DND-41 (cell line): ENCODE data around the gene PIGS.

ENCODE experiments used
- ATAC-seq: fragments of 200-7000 bp; cut with Tn5 transposase; 3 replicates; pipeline ENCODE4 v1.9.1; 2021; ENCODE audit warnings: low read depth; ENCODE audit not compliant: insufficient read depth
- DNase-seq: peaks from one replicate; pipeline ENCODE4 v3.0.0-alpha.2; 2020
- H2AFZ ChIP-seq: 2 replicates; pipeline ENCODE4 v1.6.0; 2012; ENCODE audit warnings: low read depth, low read length
- H3K27ac ChIP-seq: 2 replicates; pipeline ENCODE4 v1.5.1; 2012; ENCODE audit warnings: low read length, inconsistent platforms
- H3K27me3 ChIP-seq: fragments of 200-600 bp; sonication (generic); 2 replicates; pipeline ENCODE4 v1.6.0; 2012; ENCODE audit warnings: low read length, mild to moderate bottlenecking, inconsistent platforms; ENCODE audit not compliant: insufficient read depth, poor library complexity
- H3K36me3 ChIP-seq: 2 replicates; pipeline ENCODE4 v1.5.1; 2012; ENCODE audit warnings: low read length, inconsistent platforms; ENCODE audit not compliant: insufficient read depth
- H3K4me1 ChIP-seq: 2 replicates; pipeline ENCODE4 v1.5.1; 2012; ENCODE audit warnings: mild to moderate bottlenecking, low read length; ENCODE audit not compliant: insufficient read depth
- H3K4me2 ChIP-seq: 2 replicates; pipeline ENCODE4 v1.6.0; 2012; ENCODE audit warnings: mild to moderate bottlenecking, moderate library complexity, low read length, inconsistent platforms; ENCODE audit not compliant: insufficient read depth
- H3K4me3 ChIP-seq, 2 experiments: fragments of 200-600 bp in 1 of 2; shearing (Covaris generic) in 1 of 2; 2 replicates each; pipeline ENCODE4 v1.5.1; 2012 to 2016; ENCODE audit warnings: inconsistent platforms in 2 of 2, low read length in 2 of 2, mild to moderate bottlenecking in 2 of 2, low read depth in 1 of 2, moderate library complexity in 1 of 2
- H3K79me2 ChIP-seq: 2 replicates; pipeline ENCODE4 v1.6.0; 2012; ENCODE audit warnings: low read length, inconsistent platforms; ENCODE audit not compliant: insufficient read depth
- H3K9ac ChIP-seq: 2 replicates; pipeline ENCODE4 v1.6.0; 2012; ENCODE audit warnings: low read depth, mild to moderate bottlenecking, inconsistent platforms, low read length, moderate library complexity
- H3K9me3 ChIP-seq: 2 replicates; pipeline ENCODE4 v1.5.1; 2012; ENCODE audit warnings: low read length, moderate library complexity, mild to moderate bottlenecking, inconsistent platforms; ENCODE audit not compliant: insufficient read depth, severe bottlenecking
- H4K20me1 ChIP-seq: 2 replicates; pipeline ENCODE4 v1.6.0; 2012; ENCODE audit warnings: low read length; ENCODE audit not compliant: insufficient read depth
- EZH2 ChIP-seq: IDR thresholded peaks from 3 replicates; pipeline ENCODE4 v1.6.1; 2012; ENCODE audit warnings: borderline replicate concordance, low read depth, mild to moderate bottlenecking, moderate library complexity, low read length, inconsistent platforms; ENCODE audit not compliant: severe bottlenecking
- TF ChIP-seq, protein P1 (sequence below): IDR thresholded peaks from 2 replicates; pipeline ENCODE4 v1.5.1; 2012; ENCODE audit warnings: borderline replicate concordance, low read length, moderate library complexity, mild to moderate bottlenecking; ENCODE audit not compliant: poor library complexity, severe bottlenecking; ENCODE audit errors: extremely low read depth

PIGS gene

DNA sequence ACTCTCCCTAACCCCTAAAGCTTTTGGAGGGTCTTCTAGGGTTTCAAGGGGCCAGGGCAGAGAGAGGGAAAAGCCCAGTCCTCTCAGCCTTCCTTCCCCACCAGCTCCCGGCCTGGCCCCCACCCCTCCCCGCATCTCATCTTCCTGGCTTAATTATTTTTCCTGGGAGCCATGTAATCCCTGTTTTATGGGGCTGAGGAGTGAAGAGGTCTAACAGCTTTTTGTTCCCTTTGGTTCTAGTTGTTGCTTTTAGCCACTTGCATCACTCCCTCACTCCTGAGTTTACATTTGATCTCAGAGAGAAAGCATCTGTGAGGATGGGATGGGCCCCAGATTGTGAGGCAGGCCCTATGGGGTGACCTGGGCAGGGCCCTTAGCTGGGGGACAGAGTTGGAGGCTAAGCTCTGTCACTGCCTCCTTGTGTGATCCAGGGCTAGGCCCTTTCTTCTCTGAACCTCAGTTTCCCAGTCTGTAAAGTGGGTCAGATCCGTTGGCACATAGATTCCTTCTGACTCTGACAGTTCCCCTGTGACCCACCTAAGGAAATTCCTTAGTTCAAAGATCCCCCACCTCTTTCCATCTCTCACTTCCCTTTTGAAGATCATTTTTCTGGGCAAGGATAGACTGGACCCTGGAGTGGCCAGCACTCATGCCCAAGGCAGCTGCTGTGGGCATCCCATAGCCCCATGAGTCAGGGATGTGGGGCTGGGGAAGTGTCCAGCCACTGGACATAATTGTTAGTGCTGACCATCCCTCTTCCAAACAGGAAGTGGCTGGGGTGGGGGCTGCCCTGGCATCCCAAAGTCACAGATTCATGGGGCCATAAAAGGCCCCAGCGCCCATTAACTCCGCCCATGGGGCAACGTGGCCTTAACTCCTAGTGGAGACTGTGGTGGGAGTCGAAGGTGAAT is 39.0 kb downstream of the PIGS start:
- no peak overlapping the region for H3K4me3 ChIP-seq
- no peak overlapping the region for H2AFZ ChIP-seq
- DNase-seq, result no peak
- no peak for ATAC-seq
- no peaks in the 10 kb centered on the region for H3K79me2 ChIP-seq
- H3K27ac ChIP-seq, result no peak overlapping the region
- no peak overlapping the region for H3K9ac ChIP-seq
- H3K27me3 ChIP-seq, result peaks cover 19% of the 10 kb centered on the region
- H4K20me1 ChIP-seq, result no peaks in the 10 kb centered on the region; the same call in none of the 2 replicates
- no peaks in the 10 kb centered on the region for H3K4me1 ChIP-seq
- TF ChIP-seq, protein P1, sequence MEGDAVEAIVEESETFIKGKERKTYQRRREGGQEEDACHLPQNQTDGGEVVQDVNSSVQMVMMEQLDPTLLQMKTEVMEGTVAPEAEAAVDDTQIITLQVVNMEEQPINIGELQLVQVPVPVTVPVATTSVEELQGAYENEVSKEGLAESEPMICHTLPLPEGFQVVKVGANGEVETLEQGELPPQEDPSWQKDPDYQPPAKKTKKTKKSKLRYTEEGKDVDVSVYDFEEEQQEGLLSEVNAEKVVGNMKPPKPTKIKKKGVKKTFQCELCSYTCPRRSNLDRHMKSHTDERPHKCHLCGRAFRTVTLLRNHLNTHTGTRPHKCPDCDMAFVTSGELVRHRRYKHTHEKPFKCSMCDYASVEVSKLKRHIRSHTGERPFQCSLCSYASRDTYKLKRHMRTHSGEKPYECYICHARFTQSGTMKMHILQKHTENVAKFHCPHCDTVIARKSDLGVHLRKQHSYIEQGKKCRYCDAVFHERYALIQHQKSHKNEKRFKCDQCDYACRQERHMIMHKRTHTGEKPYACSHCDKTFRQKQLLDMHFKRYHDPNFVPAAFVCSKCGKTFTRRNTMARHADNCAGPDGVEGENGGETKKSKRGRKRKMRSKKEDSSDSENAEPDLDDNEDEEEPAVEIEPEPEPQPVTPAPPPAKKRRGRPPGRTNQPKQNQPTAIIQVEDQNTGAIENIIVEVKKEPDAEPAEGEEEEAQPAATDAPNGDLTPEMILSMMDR, result no peak
- TF ChIP-seq EZH2, result no peak
- H3K36me3 ChIP-seq, result no peaks in the 10 kb centered on the region
- H3K4me2 ChIP-seq, result no peak overlapping the region
- H3K9me3 ChIP-seq, result no peaks in the 10 kb centered on the region

DNA sequence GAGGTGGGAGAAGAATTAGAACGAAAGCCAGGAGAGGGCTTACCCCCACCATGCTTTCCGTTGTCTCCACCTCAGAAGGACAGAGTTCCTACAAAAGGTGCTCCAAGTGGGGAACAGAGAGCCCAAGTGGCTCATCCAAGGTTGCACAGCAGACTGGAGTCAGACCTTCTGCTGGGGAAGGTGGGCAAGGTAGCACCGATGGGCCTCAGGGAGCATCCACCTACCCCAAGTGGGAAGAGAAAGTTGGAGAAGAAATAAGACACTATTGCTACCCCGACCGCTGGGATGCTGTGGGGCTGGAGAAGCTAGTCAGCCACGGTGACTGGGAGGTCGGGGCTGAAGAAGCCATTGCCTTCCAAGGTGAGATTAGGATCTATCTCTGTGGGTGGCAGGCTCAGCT is 40.4 kb downstream of the PIGS start:
- H3K4me1 ChIP-seq, result no peaks in the 10 kb centered on the region
- H3K79me2 ChIP-seq, result no peaks in the 10 kb centered on the region
- no peak for TF ChIP-seq EZH2
- TF ChIP-seq, protein P1, result no peak
- DNase-seq, result no peak
- H3K27me3 ChIP-seq, result peaks cover 10% of the 10 kb centered on the region
- no peak overlapping the region for H3K27ac ChIP-seq
- no peak for ATAC-seq
- H3K9ac ChIP-seq, result no peak overlapping the region
- no peaks in the 10 kb centered on the region for H3K36me3 ChIP-seq
- no peaks in the 10 kb centered on the region; the same call in 1 of the 2 replicates for H4K20me1 ChIP-seq
- no peaks in the 10 kb centered on the region for H3K9me3 ChIP-seq
- H3K4me3 ChIP-seq, result no peak overlapping the region
- H2AFZ ChIP-seq, result no peak overlapping the region
- H3K4me2 ChIP-seq, result no peak overlapping the region

DNA sequence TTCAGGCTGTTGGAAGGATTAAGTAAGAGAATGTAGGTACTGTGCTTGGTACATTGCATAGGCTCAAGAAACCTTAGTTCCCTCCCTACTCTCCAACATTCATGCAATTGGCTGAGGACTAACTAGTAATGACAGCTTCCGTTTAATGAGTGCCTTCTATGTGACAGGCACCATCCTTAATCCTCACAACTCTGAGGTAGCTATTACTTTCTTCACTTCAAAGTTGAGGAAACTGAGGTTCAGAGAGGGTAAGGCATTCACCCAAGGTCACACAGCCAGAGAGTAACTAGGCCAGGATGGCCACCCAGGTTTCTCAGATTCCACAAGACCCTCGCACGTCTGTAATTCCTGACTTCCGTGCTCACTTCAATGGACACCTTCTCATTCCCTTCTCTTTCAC is 41.1 kb downstream of the PIGS start:
- ATAC-seq (no peak), DNase-seq (no peak)
- Histone ChIP-seq H3K4me2 (no peak overlapping the region), H3K27ac (no peak overlapping the region), H3K4me3 (no peak overlapping the region), H3K36me3 (no peaks in the 10 kb centered on the region), H3K4me1 (no peaks in the 10 kb centered on the region), H3K9me3 (no peaks in the 10 kb centered on the region), H4K20me1 (no peaks in the 10 kb centered on the region; the same call in 1 of the 2 replicates), H3K27me3 (peaks cover 10% of the 10 kb centered on the region), H3K79me2 (no peaks in the 10 kb centered on the region), H2AFZ (no peak overlapping the region), H3K9ac (no peak overlapping the region)
- TF ChIP-seq, protein P1, result no peak
- no peak for TF ChIP-seq EZH2
